Esophagus muscularis mucosa (tissue), 4 donors: ENCODE data around the gene ATG13. TPM values are rescaled to one million over a fixed set of nuclear protein-coding genes. Genes with fewer than 3 reads are reported as not detected.

Experiments used
- DNase-seq: peaks from one replicate; pipeline ENCODE4 v3.0.0-alpha.2; 2017; ENCODE audit errors: extremely low spot score
- H3K27ac ChIP-seq, 4 donors: fragments of 200-600 bp; sonication (generic); replicated peaks in 1 of 4; 1 replicate in 3 of 4; 2 replicates in 1 of 4; pipeline ENCODE4 v1.5.1; 2016 to 2019; ENCODE audit warnings: mild to moderate bottlenecking in 1 of 4
- H3K27me3 ChIP-seq, 4 donors: fragments of 200-600 bp; sonication (generic); one replicate each; pipeline versions ENCODE4 v1.5.1 to v1.6.0; 2016 to 2019
- H3K36me3 ChIP-seq, 4 donors: fragments of 200-600 bp; sonication (generic); one replicate each; pipeline ENCODE4 v1.5.1; 2016 to 2019
- H3K4me1 ChIP-seq, 4 donors: fragments of 200-600 bp; sonication (generic); one replicate each; pipeline ENCODE4 v1.5.1; 2016 to 2019
- H3K4me3 ChIP-seq, 4 donors: fragments of 200-600 bp; sonication (generic); 1 replicate in 2 of 4; 2 replicates in 2 of 4; pipeline ENCODE4 v1.5.1; 2016 to 2019; ENCODE audit warnings: mild to moderate bottlenecking in 4 of 4, moderate library complexity in 1 of 4
- H3K9me3 ChIP-seq, 4 donors: fragments of 200-600 bp; sonication (generic); 1 replicate in 3 of 4; 2 replicates in 1 of 4; pipeline ENCODE4 v1.5.1; 2016 to 2019
- EP300 ChIP-seq: sonication (generic); formaldehyde crosslinking; IDR thresholded peaks from one replicate; pipeline ENCODE4 v1.6.1; 2017; ENCODE audit warnings: antibody characterized with exemption
- POLR2A ChIP-seq: fragments of 450-650 bp; IDR thresholded peaks from one replicate; pipeline ENCODE4 v1.6.1; 2017; ENCODE audit warnings: antibody characterized with exemption, moderate library complexity, mild to moderate bottlenecking, low read depth
- POLR2AphosphoS5 ChIP-seq, 2 donors: sonication (generic); formaldehyde crosslinking; IDR thresholded peaks; one replicate each; pipeline ENCODE4 v1.6.1; 2017; ENCODE audit warnings: antibody characterized with exemption in 2 of 2
- WGBS: methylation state at CpG from one replicate; pipeline ENCODE4 v1.1.5; 2018; 5-methylcytosine and 5-hydroxymethylcytosine counted together
- intact Hi-C: fragments of 100-400 bp; cut with DNase I; formaldehyde crosslinking; loops from one replicate; pipeline ENCODE4 v1.15.1; 2023
- total RNA-seq, 4 donors: library from RNA; depleted of rRNA; stranded (reverse); fragments of >200 nt; gene quantifications; one replicate each; pipeline versions ENCODE4 v1.1.0 to v1.2.1, GENCODE V29; 2016
- TF ChIP-seq, protein P1 (sequence below), 3 experiments: fragments of 200-600 bp in 2 of 3; fragments of 450-650 bp in 1 of 3; sonication (generic) in 2 of 3; IDR thresholded peaks; one replicate each; pipeline ENCODE4 v1.5.1; 2017 to 2019; ENCODE audit warnings: antibody characterized with exemption in 3 of 3, mild to moderate bottlenecking in 2 of 3, moderate library complexity in 1 of 3

The ATG13 gene
- total RNA-seq, 4 donors from 2014 or later, result 68.7 to 74.3 (median 72.1) TPM

DNA sequence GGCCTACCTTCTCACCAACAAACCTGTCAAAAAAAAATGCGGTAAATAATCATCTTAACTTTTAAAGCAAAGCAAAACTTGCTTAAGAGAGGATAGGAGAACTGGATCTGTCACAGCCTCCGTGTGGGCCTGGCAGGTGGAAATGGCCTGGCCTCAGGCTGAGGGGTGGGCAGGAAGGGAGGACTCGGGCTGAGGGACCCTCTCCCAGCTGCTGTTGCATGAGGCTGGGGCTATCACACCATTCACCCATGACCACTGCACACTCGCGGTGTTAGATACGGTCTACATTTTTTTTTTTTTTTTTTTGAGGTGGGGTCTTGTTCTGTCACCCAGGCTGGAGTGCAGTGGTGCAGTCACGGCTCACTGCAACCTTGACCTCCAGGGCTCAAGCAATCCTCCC is 58.6 kb downstream of the ATG13 start:
- H3K36me3 ChIP-seq, result peaks cover 60 to 78% (median 75%) of the 10 kb centered on the region in 4 donors

DNA sequence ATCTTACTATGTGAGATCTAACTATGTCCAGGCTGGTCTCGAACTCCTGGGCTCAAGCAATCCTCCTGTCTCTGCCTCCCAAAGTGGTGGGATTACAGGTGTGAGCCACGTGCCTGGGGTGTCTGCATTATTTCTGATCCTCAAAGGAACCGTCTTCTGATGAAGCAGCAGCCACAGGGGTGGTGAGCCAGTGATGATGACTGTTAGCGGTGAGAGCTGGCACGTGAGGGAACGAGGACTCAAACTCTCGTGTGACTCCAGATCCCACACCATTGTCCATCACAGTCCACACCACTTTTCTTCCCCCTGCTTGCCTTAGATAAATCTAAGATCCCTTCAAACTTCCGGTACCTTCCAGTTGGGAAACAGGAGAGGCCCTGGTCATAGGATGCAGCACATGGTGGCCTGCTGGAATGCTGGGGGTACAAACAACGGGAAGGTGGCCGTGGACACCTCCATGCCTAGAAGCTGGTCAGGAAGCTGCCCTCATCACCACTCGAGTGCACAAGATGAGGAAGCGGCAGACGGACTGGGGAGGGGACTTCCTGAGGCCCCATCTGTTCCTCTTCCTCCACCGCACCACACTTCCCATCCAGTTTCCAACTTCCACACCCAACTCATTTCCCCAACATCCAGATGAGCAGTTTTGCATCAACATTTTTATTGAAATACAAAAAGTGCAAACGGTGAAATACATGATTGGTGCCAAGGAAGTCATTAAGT is 59.2 kb downstream of the ATG13 start:
- intact Hi-C loops, result no loop called here
- H3K36me3 ChIP-seq, result peaks cover 57 to 78% (median 75%) of the 10 kb centered on the region in 4 donors

More for the DNA sequence above, 58.6 kb downstream of the ATG13 start:
- H3K4me3 ChIP-seq, result peak overlapping the region in 1 of 4 donors; percentile 3
- no peak for TF ChIP-seq POLR2AphosphoS5 (IDR thresholded peaks at IDR 0.05)
- TF ChIP-seq POLR2A, result no peak
- TF ChIP-seq, protein P1, sequence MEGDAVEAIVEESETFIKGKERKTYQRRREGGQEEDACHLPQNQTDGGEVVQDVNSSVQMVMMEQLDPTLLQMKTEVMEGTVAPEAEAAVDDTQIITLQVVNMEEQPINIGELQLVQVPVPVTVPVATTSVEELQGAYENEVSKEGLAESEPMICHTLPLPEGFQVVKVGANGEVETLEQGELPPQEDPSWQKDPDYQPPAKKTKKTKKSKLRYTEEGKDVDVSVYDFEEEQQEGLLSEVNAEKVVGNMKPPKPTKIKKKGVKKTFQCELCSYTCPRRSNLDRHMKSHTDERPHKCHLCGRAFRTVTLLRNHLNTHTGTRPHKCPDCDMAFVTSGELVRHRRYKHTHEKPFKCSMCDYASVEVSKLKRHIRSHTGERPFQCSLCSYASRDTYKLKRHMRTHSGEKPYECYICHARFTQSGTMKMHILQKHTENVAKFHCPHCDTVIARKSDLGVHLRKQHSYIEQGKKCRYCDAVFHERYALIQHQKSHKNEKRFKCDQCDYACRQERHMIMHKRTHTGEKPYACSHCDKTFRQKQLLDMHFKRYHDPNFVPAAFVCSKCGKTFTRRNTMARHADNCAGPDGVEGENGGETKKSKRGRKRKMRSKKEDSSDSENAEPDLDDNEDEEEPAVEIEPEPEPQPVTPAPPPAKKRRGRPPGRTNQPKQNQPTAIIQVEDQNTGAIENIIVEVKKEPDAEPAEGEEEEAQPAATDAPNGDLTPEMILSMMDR (IDR thresholded peaks at IDR 0.05), result no peak
- TF ChIP-seq EP300, result no peak
- no peak for DNase-seq
- peak overlapping the region; percentile 68 to 82 (median 77) for H3K27ac ChIP-seq
- peaks cover 31 to 45% (median 36%) of the 10 kb centered on the region in 4 donors for H3K4me1 ChIP-seq
- intact Hi-C loops, result no loop called here
- no peaks in the 10 kb centered on the region for H3K27me3 ChIP-seq
- no peaks in the 10 kb centered on the region for H3K9me3 ChIP-seq
- WGBS, result 86% methylated on average over 7 of the region's 7 CpGs

DNA sequence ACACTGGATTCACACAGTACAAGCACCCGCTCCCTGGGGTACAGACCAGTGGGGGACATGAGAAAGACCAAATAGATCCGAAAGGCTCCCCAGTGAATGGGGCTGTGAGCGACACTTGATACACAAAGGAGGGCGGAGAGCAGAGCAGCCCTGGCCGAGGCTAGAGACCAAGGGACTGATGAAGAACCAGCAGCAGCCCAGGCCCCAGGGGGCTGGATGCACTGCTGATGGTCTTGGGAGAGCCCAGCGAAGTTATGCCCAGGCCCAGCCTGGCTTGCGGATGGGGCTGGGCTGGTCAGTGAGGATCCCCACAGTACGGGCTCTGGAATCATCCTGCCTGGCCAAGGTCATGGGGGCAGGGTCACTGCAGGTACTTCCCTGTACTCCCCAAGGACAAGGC is 59.8 kb downstream of the ATG13 start:
- Histone ChIP-seq H3K27me3 (no peaks in the 10 kb centered on the region), H3K27ac (peak overlapping the region in 3 of 4 donors; percentile 74 to 82 (median 80)), H3K36me3 (peaks cover 51 to 78% (median 75%) of the 10 kb centered on the region in 4 donors), H3K9me3 (no peaks in the 10 kb centered on the region), H3K4me1 (peaks cover 31 to 45% (median 36%) of the 10 kb centered on the region in 4 donors), H3K4me3 (no peak overlapping the region)
- intact Hi-C loops, result no loop called here
- 76% methylated on average over 5 of the region's 8 CpGs for WGBS
- no peak for TF ChIP-seq EP300
- TF ChIP-seq, protein P1 (IDR thresholded peaks at IDR 0.05), result no peak
- no peak for TF ChIP-seq POLR2A
- TF ChIP-seq POLR2AphosphoS5 (IDR thresholded peaks at IDR 0.05), result no peak
- DNase-seq, result no peak

More for the DNA sequence above, 59.2 kb downstream of the ATG13 start:
- TF ChIP-seq POLR2AphosphoS5 (IDR thresholded peaks at IDR 0.05) (no peak), POLR2A (no peak)
- DNase-seq, result no peak
- peaks cover 31 to 45% (median 36%) of the 10 kb centered on the region in 4 donors for H3K4me1 ChIP-seq
- 80% methylated on average over 15 of the region's 15 CpGs for WGBS
- no peaks in the 10 kb centered on the region for H3K9me3 ChIP-seq
- peak overlapping the region; percentile 68 to 82 (median 77) for H3K27ac ChIP-seq
- no peaks in the 10 kb centered on the region for H3K27me3 ChIP-seq
- H3K4me3 ChIP-seq, result no peak overlapping the region

DNA sequence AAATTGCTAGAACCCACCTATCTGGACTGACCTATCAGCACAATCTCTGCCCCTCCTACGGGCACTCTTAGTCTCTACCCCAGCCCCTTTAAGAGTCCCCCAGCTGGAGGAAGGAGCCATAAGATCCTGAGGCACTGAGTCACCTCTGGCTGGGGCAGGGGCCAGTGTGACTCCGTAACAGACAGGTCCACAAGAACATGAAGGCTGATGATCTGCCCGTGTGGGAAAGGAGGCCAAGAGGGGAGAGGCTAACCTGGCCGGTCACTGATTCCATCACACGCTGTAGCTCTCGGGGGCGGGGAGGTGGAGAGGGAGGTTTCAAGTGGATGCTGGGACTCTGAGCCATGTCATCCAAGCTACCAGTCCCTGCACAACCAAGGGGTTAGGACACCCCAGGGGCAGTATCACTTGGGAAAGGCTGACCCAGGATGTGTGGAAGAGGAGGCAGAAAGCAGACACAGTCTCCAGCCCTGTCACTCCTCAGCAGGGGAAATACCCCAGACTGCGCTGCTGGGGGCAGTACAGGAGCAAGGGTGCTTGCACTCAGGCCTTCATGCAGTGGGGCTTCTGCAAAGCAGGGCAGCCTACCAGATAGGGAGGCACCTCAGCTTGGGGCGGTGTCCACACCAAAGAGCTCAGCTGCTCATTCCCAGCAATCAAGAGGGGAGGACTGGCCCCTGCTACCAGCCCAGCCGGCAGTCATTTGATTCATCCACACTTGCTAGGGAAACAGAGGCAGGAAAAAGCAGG is 60.8 kb downstream of the ATG13 start:
- no peaks in the 10 kb centered on the region for H3K27me3 ChIP-seq
- H3K9me3 ChIP-seq, result no peaks in the 10 kb centered on the region
- peaks cover 32 to 47% (median 38%) of the 10 kb centered on the region in 4 donors for H3K4me1 ChIP-seq
- no peak for TF ChIP-seq EP300
- TF ChIP-seq POLR2AphosphoS5 (IDR thresholded peaks at IDR 0.05), result no peak
- TF ChIP-seq POLR2A, result no peak
- TF ChIP-seq, protein P1 (IDR thresholded peaks at IDR 0.05), result no peak
- no peak overlapping the region for H3K4me3 ChIP-seq
- intact Hi-C loops, result no loop called here
- DNase-seq, result no peak
- 76% methylated on average over 10 of the region's 10 CpGs for WGBS
- H3K36me3 ChIP-seq, result peaks cover 44 to 75% (median 66%) of the 10 kb centered on the region in 4 donors
- peak overlapping the region in 2 of 4 donors; percentile 33 to 35 for H3K27ac ChIP-seq

DNA sequence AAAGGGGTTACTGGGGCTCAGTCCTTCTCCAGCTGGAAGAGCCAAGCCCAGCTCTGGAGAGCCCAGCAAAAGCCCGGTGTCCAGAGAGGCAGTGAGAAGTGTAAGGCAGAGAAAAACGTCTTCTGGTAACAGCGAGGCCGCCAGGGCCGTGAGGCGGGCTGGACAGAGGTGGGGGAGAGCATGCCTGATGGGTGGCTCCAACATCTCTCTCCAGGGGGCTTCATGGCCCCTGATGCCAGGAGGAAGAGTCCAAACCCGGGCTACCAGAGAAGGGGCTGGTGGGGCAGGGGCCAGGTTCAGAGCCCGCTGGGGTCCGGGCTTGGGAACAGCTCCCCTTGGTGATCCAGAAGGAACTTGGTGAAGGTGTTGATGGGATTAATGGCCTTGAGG is 61.4 kb downstream of the ATG13 start:
- Histone ChIP-seq H3K4me3 (no peak overlapping the region), H3K27me3 (no peaks in the 10 kb centered on the region), H3K9me3 (no peaks in the 10 kb centered on the region), H3K36me3 (peaks cover 38 to 74% (median 63%) of the 10 kb centered on the region in 4 donors), H3K27ac (peak overlapping the region in 1 of 4 donors; percentile 33), H3K4me1 (peaks cover 31 to 52% (median 42%) of the 10 kb centered on the region in 4 donors)
- WGBS, result 94% methylated on average over 9 of the region's 9 CpGs
- no peak for TF ChIP-seq POLR2A
- intact Hi-C loops, result no loop called here
- no peak for DNase-seq
